GM18870 (cell line): ENCODE results near the gene CMIP.
"Not testable (repeated sequence)": the region's sequence is repeated elsewhere in the genome, so short reads cannot be mapped to it uniquely, and the experiment has no call there.

Experiments
- ATAC-seq: cut with Tn5 transposase; IDR thresholded peaks from one replicate; pipeline ENCODE4 v1.9.1; 2021; ENCODE audit warnings: moderate library complexity; ENCODE audit not compliant: unreplicated experiment

CMIP gene

GRCh38 chr16:81421126-81421525 is 23.5 kb upstream of the CMIP start:
- ATAC-seq = no peak

- no peak for ATAC-seq
Observed at GRCh38 chr16:81421536-81421935, 23.1 kb upstream of the CMIP start.

GRCh38 chr16:81422153-81422552 is 22.5 kb upstream of the CMIP start:
- ATAC-seq = not testable (repeated sequence)

- ATAC-seq = no peak
Observed at GRCh38 chr16:81424771-81425170, 19.8 kb upstream of the CMIP start.

GRCh38 chr16:81427219-81427618 is 17.4 kb upstream of the CMIP start:
- ATAC-seq = no peak

GRCh38 chr16:81429045-81429521 is 15.5 kb upstream of the CMIP start:
- no peak for ATAC-seq

- no peak for ATAC-seq
Observed at GRCh38 chr16:81431554-81432353, 12.9 kb upstream of the CMIP start.

GRCh38 chr16:81432937-81433557 is 11.6 kb upstream of the CMIP start:
- no peak for ATAC-seq

GRCh38 chr16:81435103-81435502 is 9.5 kb upstream of the CMIP start:
- ATAC-seq = no peak

- no peak for ATAC-seq
Observed at GRCh38 chr16:81435567-81435966, 9.0 kb upstream of the CMIP start.

- no peak for ATAC-seq
Observed at GRCh38 chr16:81436386-81436785, 8.2 kb upstream of the CMIP start.

GRCh38 chr16:81437865-81438264 is 6.7 kb upstream of the CMIP start:
- ATAC-seq = no peak

- ATAC-seq = no peak
Observed at GRCh38 chr16:81440888-81441761, 3.5 kb upstream of the CMIP start.

- no peak for ATAC-seq
Observed at GRCh38 chr16:81442220-81442915, 2.2 kb upstream of the CMIP start.

- no peak for ATAC-seq
Observed at GRCh38 chr16:81442916-81443687, 1.5 kb upstream of the CMIP start.

- no peak for ATAC-seq
Observed at GRCh38 chr16:81443688-81444447, 740 bp upstream of the CMIP start.

- ATAC-seq = no peak
Observed at GRCh38 chr16:81445143-81445961, 744 bp downstream of the CMIP start.
